Ascending aorta (tissue), 2 donors: ENCODE measurements around the gene ATRNL1. TPM values are rescaled to one million over a fixed set of nuclear protein-coding genes. Genes with fewer than 3 reads are reported as not detected.

Source experiments
- DNase-seq, 2 donors: peaks; one replicate each; pipeline ENCODE4 v3.0.0-alpha.2; 2019; ENCODE audit warnings: low spot score in 2 of 2
- H3K27ac ChIP-seq, 2 donors: fragments of 200-600 bp; sonication (generic); one replicate each; pipeline ENCODE4 v1.5.1; 2016 to 2017; ENCODE audit warnings: mild to moderate bottlenecking in 1 of 2
- H3K27me3 ChIP-seq: fragments of 200-600 bp; sonication (generic); one replicate; pipeline ENCODE4 v1.5.1; 2017
- H3K36me3 ChIP-seq, 2 donors: fragments of 200-600 bp; sonication (generic); one replicate each; pipeline ENCODE4 v1.5.1; 2016
- H3K4me1 ChIP-seq, 2 donors: fragments of 200-600 bp; sonication (generic); one replicate each; pipeline ENCODE4 v1.5.1; 2016 to 2017; ENCODE audit warnings: mild to moderate bottlenecking in 1 of 2
- H3K4me3 ChIP-seq, 2 donors: fragments of 200-600 bp; sonication (generic); one replicate each; pipeline ENCODE4 v1.5.1; 2016 to 2017; ENCODE audit warnings: mild to moderate bottlenecking in 1 of 2
- H3K9me3 ChIP-seq, 2 donors: fragments of 200-600 bp; sonication (generic); one replicate each; pipeline ENCODE4 v1.5.1; 2016
- CTCF ChIP-seq, 3 experiments: fragments of 200-600 bp in 2 of 3; fragments of 450-650 bp in 1 of 3; sonication (generic) in 2 of 3; IDR thresholded peaks; one replicate each; pipeline ENCODE4 v1.5.1; 2016 to 2019; ENCODE audit warnings: antibody characterized with exemption in 3 of 3, mild to moderate bottlenecking in 1 of 3, moderate library complexity in 1 of 3
- intact Hi-C: fragments of 100-400 bp; cut with DNase I; formaldehyde crosslinking; loops from one replicate; pipeline ENCODE4 v1.15.1; 2023
- total RNA-seq: library from RNA; depleted of rRNA; stranded (reverse); fragments of >200 nt; gene quantifications from one replicate; pipeline ENCODE4 v1.1.0, GENCODE V29; 2016

ATRNL1 gene
- total RNA-seq, 1 donor from 2014 or later: 15.4 TPM

DNA sequence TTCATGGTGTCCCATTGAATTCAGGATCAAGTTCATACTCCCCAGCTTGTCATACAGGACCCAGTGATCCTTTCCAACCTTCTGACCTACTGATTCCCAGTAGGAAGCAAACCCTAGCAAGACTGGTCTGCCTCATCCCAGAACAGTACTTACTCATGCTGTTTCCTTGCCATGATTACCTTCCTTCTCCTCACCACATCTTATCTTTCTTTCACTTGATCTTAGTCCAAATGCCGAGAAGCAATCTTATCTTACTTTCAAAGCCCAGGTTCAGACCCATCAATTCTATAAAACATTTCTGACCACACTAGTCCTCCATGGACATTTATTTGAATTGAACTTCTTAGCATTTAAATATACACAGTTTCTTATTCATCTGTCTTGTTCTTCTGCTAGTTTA lies 26.6 kb upstream of the ATRNL1 start:
- no peak overlapping the region for H3K4me3 ChIP-seq
- no peak for TF ChIP-seq CTCF (IDR thresholded peaks at IDR 0.05)
- H3K4me1 ChIP-seq: no peaks in the 10 kb centered on the region
- H3K27me3 ChIP-seq: no peaks in the 10 kb centered on the region
- DNase-seq: no peak
- no peak overlapping the region for H3K27ac ChIP-seq
- no peaks in the 10 kb centered on the region for H3K9me3 ChIP-seq
- intact Hi-C loops: no loop called here
- H3K36me3 ChIP-seq: no peaks in the 10 kb centered on the region

- Histone ChIP-seq H3K36me3 (no peaks in the 10 kb centered on the region), H3K4me3 (no peak overlapping the region), H3K27ac (no peak overlapping the region), H3K4me1 (no peaks in the 10 kb centered on the region), H3K9me3 (no peaks in the 10 kb centered on the region), H3K27me3 (no peaks in the 10 kb centered on the region)
- intact Hi-C loops: no loop called here
- TF ChIP-seq CTCF (IDR thresholded peaks at IDR 0.05): no peak
- DNase-seq: no peak
Observed at GRCh38 chr10:115073796-115074195, 19.4 kb upstream of the ATRNL1 start.

DNA sequence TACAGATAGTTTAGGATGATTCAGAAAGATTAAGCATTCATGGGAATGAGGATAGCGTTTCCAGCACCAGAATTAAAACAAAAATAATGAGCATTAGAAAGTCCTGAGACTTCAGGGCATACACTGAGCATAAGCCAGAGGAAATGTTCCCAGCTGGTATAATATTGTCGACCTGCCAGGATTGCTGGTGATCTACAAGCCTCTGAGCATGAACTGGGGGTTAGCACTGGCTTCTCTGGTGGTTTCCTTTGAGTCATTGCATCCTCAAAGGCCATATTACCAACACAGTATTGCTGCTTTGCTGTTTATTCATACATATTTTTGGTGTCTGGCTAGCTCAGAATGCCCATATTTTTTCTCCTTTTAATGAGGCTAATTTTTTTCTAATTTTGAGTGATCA lies 10.7 kb upstream of the ATRNL1 start:
- no peaks in the 10 kb centered on the region for H3K36me3 ChIP-seq
- no peaks in the 10 kb centered on the region for H3K27me3 ChIP-seq
- no peaks in the 10 kb centered on the region for H3K9me3 ChIP-seq
- peaks cover 4 to 15% of the 10 kb centered on the region in 2 donors for H3K4me1 ChIP-seq
- intact Hi-C loops: no loop called here
- no peak overlapping the region for H3K4me3 ChIP-seq
- TF ChIP-seq CTCF (IDR thresholded peaks at IDR 0.05): no peak
- H3K27ac ChIP-seq: peak overlapping the region; percentile 77
- no peak for DNase-seq

DNA sequence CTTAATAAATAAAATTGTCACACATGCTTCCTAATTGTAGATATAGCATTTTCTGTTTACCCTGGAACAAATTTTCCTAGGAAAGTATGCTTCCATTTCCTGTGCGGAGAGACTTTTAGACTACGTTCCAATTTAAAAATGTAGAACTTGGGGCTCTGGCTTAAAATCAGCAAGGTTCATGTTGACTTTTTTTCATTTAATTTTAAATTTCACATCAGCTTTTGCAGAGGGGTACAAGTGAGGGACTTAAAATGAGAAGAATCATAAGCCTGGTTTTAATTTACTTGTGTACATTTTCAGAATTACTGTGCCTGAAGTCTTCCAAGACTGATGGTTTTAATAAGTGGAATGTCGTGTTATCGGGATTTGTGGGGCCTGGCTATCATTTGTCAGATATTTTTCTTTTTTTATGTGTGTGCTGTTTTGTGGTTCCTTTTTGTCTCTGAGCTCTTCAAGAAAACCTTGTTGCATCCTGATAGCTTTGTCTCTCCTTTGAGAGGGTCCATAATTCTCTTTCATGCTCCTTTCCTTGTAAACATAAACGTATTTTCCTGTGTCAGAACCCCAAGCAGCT lies 8.8 kb upstream of the ATRNL1 start:
- Histone ChIP-seq H3K9me3 (no peaks in the 10 kb centered on the region), H3K36me3 (no peaks in the 10 kb centered on the region), H3K4me1 (peaks cover 4 to 15% of the 10 kb centered on the region in 2 donors), H3K27me3 (no peaks in the 10 kb centered on the region), H3K4me3 (no peak overlapping the region), H3K27ac (peak overlapping the region; percentile 77)
- intact Hi-C loops: no loop called here
- no peak for TF ChIP-seq CTCF (IDR thresholded peaks at IDR 0.05)
- DNase-seq: no peak

GRCh38 chr10:115091161-115091560 lies 2.0 kb upstream of the ATRNL1 start:
- no peak for TF ChIP-seq CTCF (IDR thresholded peaks at IDR 0.05)
- peak overlapping the region; percentile 52 to 94 for H3K27ac ChIP-seq
- no peaks in the 10 kb centered on the region for H3K36me3 ChIP-seq
- no peaks in the 10 kb centered on the region for H3K9me3 ChIP-seq
- intact Hi-C loops: loop anchor here (5.0 to 10.0 kb wide), 3 partner anchors 216 to 324 kb away; partner anchors contain the start of gene FHIP2A
- peaks cover 0 to 4% of the 10 kb centered on the region in 2 donors for H3K4me1 ChIP-seq
- no peak for DNase-seq
- H3K27me3 ChIP-seq: no peaks in the 10 kb centered on the region
- no peak overlapping the region for H3K4me3 ChIP-seq

DNA sequence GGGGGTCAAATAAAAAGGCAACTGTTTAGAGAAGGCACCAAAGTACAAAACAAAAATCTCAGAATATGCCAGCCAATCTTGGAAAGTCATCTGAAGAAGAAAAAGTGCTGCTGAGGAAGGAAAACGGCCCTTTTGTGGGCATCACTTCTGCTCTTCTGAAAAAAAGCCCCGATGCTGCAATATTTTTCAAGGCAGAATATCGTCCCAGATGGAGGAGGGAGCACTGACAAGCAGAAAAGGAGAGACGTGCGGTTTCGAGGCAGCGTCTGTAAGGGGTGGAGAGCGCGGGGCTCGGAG lies 959 bp upstream of the ATRNL1 start:
- peak overlapping the region; percentile 52 to 94 for H3K27ac ChIP-seq
- no peaks in the 10 kb centered on the region for H3K27me3 ChIP-seq
- H3K4me1 ChIP-seq: peaks cover 0 to 4% of the 10 kb centered on the region in 2 donors
- H3K36me3 ChIP-seq: no peaks in the 10 kb centered on the region
- DNase-seq: no peak
- no peaks in the 10 kb centered on the region for H3K9me3 ChIP-seq
- no peak for TF ChIP-seq CTCF (IDR thresholded peaks at IDR 0.05)
- intact Hi-C loops: loop anchor here (2.0 to 10.0 kb wide), 4 partner anchors 217 to 459 kb away; partner anchors contain the start of gene FHIP2A
- peak overlapping the region; percentile 80 to 92 for H3K4me3 ChIP-seq
